Fibroblast of the conjunctiva (primary cell): ENCODE results near the gene ELOB.

ENCODE experiments used
- DNase-seq: peaks from one replicate; pipeline ENCODE4 v3.0.0-alpha.2; 2010; ENCODE audit warnings: low read depth

ELOB gene

DNA sequence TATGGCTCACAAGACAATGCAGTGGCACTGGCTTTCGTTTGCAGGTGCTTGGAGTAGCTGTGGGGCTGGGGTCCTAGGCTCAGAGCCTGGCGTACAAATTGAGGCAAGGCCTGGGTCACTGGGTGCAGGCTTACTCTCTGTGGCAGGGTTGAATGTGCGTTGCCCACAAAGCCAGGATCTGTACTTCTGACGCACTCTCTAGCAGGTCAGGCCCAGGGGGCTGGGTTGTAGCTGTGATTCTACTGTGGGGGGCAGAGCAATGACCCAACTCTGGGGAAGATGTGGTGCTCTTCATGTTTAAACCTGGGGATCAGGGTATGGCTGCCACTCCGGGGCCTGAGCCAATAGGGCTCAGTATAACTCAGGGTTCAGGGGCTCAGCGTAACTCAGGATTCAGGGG, 33.6 kb upstream of the ELOB start:
- DNase-seq = no peak

DNA sequence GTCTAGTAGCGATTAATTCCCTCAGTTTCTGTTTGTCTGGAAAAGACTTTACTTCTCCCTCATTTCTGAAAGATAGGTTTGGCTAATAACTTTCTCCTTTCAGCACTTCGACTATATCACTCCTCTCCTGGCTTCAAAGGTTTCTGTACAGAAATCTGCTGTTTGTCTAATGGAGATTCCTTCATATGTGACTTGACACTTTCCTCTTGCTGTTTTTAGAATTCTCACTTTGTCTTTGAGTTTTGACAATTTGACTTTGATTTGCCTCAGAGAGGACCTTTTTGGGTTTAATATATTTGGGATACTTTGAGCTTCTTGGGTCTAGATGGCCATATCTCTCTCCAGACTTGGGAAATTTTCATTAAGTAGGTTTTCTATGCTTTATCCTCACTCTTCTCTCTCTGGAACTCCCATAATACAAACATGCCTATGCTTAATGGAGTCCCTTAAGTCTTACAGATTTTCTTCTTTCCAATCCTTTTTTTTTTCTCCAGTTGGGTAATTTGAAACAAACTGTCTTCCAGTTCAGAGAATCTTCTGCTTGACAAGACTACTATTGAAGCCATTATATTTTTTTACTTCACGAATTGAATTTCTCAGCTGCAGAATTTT, 32.2 kb upstream of the ELOB start:
- no peak for DNase-seq

DNA sequence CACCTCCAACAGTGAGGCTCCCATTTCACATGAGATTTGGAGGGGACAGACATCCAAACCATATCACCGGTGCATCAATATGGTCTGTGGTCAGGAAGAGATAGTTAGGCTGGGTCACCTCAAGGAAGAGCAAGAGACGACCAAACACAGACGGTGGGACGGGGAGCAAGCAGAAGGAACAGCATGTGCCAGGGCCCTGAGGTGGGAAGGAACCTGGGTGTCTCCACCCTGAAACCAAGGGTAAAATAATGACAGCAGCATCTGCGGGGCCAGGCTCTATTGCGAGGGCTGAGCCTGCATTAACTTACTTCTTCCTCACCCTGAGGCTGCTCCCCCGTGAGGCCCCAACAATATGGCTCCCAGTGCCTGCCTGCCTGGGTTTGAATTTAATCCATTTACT, 31.1 kb upstream of the ELOB start:
- DNase-seq = no peak

DNA sequence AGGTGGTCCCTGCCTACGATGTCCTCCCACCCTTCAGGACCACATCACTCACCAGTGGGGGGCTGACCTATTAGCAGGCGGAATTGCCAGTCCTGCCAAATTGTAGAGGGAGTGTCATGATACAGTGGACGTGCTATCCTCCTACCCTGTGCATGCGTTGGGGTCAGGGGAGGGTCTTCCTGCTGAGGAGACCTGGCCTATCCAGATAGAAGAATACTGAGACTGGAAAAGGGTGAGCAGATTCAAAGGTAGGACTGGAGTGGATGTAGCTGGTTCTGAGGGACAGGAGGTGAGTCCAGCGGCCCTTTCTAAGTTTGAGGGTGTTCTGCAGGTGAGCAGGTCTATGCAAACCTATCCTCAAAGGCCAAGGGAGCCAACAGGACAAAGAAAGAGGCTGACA, 29.2 kb upstream of the ELOB start:
- no peak for DNase-seq

DNA sequence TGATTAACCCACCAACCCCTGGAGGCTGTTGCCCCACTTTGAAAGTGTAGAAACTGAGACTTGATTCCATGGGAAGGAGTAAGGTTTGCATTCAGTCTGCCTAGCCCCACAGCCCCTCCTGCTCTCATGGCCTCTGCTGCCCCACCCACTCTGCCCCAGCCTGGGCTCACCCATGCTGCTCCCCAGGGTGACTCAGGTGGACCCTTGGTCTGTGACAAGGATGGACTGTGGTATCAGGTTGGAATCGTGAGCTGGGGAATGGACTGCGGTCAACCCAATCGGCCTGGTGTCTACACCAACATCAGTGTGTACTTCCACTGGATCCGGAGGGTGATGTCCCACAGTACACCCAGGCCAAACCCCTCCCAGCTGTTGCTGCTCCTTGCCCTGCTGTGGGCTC, 27.6 kb upstream of the ELOB start:
- DNase-seq = no peak

DNA sequence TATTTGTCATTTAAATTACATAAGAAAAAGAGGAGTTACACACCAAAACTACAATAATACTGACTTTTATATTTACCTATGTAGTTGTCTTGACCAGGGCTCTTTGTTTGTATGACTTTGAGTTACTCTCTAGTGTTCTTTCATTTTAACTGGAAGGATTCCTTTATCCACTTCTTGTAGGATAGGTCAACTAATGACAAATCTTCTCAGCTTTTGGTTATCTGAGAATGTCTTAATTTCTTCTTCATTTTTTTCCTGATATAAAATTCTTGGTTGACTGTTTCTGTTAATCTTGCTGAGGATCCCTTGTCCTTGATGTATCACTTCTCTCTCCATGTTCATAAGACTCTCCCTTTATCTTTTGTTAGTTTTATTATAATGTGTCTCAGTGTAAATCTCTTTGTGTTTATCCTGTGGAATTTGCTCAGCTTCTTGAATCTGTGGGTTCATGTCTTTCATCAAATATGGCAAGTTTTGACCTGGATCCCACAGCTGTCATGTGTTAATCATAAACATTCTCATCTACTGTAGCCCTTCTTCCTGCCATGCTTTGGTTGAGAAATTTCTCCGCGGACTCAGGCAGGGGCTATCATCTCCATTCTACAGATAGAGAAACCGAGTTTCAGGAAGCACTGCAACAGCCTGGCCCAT, 26.6 kb upstream of the ELOB start:
- no peak for DNase-seq

DNA sequence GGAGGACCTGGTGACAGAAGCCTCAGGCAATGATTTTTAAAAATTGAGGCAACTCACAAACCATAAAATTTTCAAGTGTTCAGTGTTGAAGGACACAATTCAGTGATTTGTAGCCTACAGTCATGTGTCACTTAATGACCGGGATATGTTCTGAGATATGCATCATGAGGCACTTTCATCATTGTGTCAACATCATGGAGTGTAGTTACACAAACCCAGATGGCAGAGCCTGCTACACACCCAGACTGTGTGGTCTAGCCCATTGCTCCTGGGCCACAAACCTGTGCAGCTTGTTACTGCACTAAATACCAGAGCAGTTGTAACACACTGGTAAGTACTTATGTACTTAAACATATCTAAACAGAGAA, 22.8 kb upstream of the ELOB start:
- no peak for DNase-seq

DNA sequence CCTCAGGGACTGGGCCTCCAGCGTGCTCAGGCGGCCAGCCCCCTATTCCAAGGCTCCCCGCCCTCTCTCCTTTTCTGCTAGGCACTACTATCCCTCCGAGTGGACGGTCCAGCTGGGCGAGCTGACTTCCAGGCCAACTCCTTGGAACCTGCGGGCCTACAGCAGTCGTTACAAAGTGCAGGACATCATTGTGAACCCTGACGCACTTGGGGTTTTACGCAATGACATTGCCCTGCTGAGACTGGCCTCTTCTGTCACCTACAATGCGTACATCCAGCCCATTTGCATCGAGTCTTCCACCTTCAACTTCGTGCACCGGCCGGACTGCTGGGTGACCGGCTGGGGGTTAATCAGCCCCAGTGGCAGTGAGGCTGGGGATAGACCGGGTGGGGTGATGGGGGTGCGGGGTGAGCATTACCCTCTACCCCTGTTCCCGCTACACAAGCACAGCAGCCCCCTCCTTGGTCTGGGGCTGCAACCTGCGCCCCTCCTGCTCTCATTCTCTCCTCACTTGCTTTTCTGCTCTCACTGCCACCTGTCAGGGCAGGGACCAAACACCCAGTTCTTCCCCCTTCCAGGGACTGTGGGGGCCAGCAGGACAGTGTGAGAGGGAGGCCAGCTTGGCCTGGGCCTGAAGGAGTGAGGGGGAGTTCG, 22.3 kb upstream of the ELOB start:
- no peak for DNase-seq

DNA sequence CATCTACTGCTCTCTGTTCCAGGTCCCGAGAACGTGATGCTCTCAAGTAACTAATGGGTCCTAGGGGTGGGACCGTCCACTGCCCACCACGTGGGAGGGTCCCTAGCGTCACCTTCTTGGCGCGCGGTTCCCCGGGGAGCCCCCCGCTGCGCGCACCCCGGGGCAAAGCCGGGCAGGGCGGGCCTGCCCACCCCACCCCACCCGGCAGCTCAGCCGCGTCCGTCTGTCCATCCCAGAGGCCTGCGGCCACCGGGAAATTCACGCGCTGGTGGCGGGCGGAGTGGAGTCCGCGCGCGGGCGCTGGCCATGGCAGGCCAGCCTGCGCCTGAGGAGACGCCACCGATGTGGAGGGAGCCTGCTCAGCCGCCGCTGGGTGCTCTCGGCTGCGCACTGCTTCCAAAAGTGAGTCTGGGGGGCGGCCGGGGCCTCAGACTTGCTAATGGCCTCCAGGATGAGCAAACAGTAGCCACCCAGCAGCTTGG, 21.7 kb upstream of the ELOB start:
- no peak for DNase-seq

DNA sequence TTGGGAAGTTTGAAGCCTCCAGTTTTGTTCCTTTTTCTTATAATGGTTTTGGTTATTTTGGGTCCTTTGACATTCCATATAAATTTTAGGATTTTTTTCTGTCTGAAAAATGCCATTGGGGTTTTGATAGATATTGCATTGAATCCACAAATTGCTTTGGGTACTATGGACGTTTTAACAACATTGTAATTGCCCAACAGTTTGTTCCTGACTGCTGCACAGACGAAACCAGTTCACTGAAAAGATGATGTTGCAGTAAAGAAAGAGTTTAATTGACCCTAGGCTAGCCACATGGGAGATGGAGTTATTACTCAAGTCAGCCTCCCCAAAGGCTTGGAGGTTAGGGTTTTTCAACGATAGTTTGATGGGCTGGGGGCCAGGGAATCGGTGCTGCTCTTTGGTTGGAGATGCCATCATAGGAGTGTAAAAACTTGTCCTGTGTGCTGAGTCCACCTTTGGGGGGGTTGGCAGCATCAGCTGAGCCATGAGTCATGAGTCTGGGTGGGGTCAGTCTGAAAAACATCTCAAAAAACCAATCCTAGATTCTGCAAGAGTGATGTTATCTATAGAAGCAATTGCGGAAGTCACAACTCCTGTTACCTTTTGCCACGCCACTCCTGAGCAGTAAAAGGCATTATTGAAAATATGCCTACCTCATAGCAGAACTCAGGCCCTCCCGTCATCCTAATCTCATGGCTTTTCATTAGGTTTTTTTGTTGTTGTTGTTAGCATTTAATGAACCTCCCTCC, 18.5 kb upstream of the ELOB start:
- DNase-seq = no peak

DNA sequence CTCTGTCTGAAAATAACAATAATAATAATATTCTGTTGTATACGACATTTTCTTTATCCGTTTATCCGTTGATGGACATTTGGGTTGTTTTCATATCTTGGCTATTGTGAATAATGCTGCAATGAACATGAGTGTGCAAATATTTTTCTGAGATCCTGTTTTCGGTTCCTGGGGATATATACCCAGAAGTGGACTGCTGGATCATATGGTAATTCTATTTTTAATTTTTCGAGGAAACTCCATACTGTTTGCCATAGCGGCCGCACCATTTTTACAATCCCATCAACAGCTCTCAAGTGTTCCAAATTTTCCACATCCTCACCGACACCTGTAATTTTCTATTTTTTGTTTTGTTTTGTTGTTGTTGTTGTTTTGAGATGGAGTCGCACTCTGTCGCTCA, 15.9 kb upstream of the ELOB start:
- no peak for DNase-seq

DNA sequence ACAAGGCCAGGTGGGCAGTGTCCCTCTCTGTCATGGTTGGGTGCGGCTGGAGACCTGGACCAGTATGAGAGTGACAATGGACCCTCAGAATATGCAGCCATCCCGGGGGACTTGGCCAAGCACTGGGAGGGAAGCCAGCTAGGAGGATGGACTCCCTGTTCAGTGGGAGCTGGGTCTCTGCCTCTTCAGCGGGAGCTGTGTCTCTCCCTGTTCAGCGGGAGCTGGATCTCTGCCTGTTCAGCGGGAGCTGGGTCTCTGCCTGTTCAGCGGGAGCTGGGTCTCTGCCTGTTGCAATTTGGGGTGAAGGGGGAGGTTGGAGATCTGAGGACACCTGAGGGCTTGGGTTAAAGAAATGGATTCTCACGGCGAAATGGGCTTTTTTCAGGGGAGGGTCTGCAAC, 14.1 kb upstream of the ELOB start:
- no peak for DNase-seq

DNA sequence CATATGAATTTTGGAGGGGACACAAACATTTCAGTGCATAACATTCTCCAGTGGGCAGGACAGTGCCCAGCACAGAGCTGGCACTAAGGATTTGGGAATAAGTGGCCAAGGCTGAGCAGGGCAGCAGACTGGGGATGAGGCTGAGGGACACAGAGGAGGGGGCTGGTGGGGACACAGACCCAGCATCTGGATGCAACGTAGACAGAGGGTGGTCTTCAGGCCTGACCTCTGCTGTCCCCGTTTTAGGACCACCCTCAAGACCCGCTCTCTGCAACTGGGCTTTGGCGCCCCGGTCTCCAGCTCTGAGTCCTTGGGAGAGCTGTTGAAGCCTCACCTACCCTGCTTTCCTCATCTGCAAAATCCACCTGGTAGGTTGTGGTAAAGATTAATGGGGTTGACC, 13.6 kb upstream of the ELOB start:
- no peak for DNase-seq

DNA sequence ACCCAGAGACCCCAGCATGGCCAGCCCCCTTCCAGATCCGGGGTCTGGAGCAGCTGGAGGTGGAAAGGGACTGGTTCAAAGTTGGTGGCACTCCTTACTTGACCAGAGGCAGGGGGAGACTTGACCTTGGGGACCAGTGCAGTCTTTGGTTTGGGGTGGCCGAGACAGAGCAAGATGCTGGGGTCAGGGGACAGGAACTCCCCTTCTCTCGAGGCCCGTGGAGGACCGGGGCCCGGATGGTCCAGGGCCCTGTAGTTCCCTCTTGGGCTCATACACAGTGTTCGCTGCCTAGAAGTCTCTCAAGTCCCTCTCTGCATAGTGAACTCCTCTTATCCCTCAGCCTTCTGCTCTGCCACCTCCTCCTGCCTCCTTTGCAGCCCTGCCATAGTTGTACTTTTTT, 10.9 kb upstream of the ELOB start:
- DNase-seq = no peak

DNA sequence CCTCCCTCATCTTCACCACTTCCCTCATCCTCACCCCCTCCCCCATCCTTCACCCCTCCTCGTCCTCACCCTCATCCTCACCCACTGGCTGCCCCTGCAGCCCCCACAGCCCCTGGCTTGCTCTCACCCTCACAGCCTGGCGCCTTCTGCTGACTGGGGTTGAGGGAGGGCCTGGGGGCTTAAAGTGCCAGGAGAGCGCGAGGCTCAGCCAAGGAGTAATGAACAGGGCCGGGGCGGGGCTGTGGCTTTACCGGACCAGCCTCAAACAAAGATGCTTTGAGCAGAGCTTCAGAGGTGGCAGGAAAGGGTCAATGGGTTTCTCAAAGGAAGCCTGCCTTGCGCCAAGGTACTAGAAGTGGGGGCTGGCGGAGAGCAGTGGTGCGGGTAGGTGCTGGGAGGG, 10.3 kb upstream of the ELOB start, which contains the start of gene PRSS33:
PRSS33 (minus strand) TSS at position 155 of the 400 bp plus-strand sequence. CDS start 1,013 bp downstream, outside the sequence.
- DNase-seq = no peak

DNA sequence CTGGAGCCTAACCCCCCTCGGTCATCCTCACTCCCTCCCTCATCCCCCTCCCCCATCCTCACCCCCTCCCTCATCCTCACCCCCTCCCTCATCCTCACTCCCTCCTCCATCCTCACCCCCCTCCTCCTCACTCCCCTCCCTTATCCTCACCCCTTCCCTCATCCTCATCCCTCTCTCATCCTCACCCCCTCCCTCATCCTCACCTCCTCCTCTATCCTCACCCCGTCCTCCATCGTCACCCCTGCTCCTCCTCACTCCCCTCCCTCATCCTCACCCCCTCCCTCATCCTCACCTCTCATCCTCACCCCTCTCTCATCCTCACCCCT, 9.7 kb upstream of the ELOB start:
- DNase-seq = no peak

DNA sequence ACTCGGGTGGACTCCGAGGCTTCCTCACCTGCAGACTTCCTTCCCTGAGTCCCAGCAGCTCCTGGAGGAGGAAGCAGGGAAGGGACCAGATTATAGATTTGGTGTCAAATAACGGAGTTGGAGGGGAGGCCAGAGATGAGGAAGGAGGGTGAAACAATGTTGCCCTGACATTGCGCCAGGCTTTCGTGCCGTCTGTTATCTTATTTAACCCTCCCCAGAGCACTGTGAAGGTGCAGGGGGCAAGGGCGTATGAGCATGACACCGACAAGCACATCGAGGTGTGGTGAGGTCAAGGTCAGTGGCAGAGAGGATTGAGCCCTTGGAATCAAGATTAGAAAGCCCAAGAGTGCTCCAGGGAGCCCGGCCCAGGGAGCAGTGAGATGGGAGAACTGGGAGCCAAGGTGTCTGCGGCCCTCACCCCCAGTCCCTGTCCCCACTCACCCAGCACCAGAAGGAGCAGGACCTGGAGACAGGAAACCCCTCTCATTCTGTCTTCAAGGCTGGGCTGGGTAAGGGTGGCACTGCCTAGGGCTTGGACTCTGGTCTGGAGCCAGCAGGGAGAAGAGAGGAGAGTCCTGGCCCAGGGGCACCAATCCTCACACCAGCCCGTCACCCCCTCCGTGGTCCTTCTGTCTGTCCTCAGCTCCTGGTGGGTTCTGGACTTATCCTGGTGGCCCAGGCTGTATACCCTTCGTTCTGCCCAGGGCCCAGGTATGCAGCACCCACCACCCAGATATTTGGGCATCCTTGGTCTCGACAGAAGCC, 9.2 kb upstream of the ELOB start:
- DNase-seq = no peak

DNA sequence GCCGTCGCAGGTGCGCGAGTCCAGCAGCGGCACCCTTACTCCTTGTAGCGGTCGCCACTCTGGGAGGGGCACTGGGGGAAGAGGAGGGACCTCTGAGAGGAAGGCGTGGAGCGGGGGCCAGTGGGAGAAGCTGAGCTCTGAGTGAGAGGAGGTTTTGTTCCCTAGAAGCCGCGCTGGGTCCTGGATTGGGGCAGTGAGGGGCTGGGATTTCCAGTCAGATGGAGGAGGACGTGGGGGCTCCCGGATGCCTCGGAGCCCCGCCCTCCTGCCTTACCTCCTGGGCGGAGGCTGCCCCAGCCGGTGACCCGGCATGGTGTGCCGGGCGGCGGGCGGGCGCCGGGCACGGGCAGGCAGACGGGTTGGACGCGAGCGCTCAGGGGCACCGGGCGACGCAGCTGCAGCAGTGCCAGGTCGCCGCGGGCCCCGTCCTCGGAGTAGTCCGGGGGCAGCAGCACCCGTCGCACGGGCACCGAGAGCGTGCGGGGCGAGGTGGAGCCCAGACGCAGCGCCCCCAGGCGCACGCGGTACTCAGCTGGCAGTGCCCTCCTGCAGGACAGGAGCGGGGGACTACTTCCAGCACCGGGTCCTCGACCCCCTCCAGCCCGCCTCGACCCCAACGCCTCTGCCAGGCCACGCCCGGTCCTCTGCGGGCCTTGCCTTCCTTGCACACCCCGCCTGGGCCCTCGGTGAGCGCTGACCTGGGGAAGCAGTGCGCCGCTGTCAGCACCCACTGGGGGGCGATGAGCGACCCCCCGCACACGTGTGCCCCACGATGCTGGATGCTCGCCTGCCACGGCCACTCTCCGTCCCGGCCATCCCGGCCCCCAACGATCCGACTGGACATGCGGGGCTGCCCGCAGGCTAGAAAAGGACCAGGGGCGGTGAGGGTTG, 8.3 kb upstream of the ELOB start:
- DNase-seq = no peak

DNA sequence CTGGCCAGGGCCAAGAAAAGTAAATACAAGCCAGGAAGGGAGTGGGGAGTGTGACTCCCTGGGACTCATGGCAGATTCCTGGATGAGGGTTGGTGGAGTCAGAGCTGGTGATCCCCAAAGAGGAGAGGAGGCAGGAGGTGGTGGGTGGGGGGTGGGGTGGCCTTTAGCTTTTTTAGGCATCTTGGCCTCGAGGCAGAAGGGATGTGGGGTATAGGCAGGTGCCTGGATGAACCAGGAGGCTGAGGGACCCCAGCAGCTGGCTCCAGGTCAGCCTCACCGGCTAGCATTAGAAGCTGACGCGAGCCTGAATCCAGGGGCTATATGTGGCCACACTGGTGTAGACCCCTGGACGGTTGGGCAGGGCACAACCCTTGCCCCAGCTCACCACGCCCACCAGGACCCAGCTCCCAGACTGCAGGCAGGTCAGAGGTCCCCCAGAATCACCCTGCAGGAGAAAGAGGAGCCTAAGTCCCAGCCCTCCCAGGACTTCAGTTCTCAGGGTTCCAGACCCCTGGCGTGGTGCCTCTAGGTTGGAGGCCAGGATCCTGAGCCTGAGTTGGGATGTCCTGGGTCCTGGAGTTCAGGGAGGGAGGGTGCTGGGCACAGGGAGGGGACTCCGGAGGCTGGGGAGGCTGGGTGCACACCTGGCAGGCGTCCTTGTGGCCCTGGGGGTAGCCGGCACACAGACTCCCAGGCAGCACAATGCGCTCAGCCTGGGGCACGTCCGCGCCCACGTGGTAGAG, 7.4 kb upstream of the ELOB start:
- DNase-seq = no peak

DNA sequence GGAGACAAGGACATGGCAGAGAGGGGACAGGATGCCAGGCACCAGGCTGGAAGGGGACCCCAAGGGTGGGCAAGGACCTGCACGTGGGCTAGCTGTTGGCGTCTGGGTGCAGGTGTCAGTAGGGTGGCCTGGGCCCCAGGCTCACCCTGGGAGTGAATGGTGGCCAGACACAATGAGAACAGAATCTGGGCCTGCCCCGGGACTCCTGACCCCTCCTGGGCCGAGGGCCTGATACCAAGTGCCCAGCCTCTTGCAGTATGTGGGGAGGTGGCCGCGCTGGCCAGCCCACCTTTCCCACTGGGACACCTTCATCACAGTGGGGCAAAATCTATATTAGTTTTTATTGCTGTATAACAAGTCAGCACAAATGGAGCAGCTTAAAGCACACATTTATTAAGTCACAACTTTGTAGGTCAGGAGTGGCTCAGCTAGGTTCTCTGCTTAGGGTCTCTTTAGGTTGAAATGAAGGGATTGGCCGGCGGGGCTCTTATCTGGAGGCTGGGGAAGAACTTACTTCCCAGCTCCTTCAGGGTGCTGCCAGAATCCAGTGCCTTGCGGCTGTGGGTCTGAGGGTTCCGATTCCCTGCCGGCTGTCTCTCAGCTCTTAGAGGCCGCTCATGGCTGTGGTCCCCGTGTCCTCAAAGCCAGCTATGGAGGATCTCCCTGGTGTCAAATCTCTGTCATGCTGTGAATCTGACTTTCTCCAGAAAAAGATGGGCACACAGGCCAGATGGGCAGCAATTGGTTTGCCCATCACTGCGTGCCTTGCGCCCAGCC, 6.7 kb upstream of the ELOB start:
- DNase-seq = no peak
